OCI-LY7 (cell line): Measurements from ENCODE around the gene VASH1.

Experiments
- EZH2phosphoT487 ChIP-seq: fragments of 200-600 bp; sonication (generic); IDR thresholded peaks from 2 replicates; pipeline ENCODE4 v1.6.1; 2018; ENCODE audit warnings: low read depth, borderline replicate concordance, mild to moderate bottlenecking, mixed run types, antibody characterized with exemption, low read length, moderate library complexity, mixed read lengths
- TF ChIP-seq, protein P1 (sequence below): fragments of 200-600 bp; sonication (generic); conservative IDR thresholded peaks from 2 replicates; pipeline ENCODE4 v1.5.1; 2014; ENCODE audit warnings: mild to moderate bottlenecking, antibody characterized with exemption, low read length, moderate library complexity, mixed read lengths

DNA sequence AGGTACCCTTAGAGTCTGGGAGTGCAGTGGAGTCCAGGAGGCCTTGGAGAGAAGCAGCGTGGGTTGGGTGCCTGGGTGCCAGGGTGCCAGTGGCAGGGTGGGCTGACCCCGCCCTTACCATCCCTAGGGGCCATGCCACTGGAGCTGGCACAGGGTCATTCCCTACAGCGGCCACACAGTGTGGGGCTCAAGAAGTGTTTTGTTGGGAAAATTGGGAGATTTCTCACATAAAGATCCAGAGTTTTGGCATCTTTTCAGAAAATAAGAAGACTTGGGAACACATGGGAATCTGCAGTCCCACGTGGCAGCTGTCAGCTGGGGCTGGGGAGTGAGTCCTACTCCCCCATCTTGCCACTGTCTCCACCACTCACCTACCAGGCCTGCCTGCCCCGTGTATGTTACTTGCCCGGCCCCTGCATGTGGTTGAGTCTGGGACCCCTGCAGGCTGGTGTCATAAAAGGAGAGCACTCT, 4.2 kb downstream of the VASH1 start:
- TF ChIP-seq, protein P1, sequence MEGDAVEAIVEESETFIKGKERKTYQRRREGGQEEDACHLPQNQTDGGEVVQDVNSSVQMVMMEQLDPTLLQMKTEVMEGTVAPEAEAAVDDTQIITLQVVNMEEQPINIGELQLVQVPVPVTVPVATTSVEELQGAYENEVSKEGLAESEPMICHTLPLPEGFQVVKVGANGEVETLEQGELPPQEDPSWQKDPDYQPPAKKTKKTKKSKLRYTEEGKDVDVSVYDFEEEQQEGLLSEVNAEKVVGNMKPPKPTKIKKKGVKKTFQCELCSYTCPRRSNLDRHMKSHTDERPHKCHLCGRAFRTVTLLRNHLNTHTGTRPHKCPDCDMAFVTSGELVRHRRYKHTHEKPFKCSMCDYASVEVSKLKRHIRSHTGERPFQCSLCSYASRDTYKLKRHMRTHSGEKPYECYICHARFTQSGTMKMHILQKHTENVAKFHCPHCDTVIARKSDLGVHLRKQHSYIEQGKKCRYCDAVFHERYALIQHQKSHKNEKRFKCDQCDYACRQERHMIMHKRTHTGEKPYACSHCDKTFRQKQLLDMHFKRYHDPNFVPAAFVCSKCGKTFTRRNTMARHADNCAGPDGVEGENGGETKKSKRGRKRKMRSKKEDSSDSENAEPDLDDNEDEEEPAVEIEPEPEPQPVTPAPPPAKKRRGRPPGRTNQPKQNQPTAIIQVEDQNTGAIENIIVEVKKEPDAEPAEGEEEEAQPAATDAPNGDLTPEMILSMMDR = no peak
- TF ChIP-seq EZH2phosphoT487 = no peak
